Activated naive CD4-positive, alpha-beta T cell treated with anti-CD3 and anti-CD28 coated beads, Interleukin-2, amount 50 U/mL, for 24 hours (primary cell): ENCODE data around the gene ZNF180.
A peak's percentile ranks its signal among the peaks of the same experiment; 100 is the strongest.
"Not testable (repeated sequence)": the region's sequence is repeated elsewhere in the genome, so short reads cannot be mapped to it uniquely, and the experiment has no call there.

Source experiments
- H3K27ac Mint-ChIP-seq: one replicate; pipeline ENCODE4 v1.8.0; 2021; ENCODE audit warnings: mild to moderate bottlenecking, mixed read lengths
- H3K27me3 Mint-ChIP-seq: one replicate; pipeline ENCODE4 v1.8.0; 2021; ENCODE audit warnings: mixed read lengths
- H3K36me3 Mint-ChIP-seq: one replicate; pipeline ENCODE4 v1.8.0; 2021; ENCODE audit warnings: mixed read lengths
- H3K4me1 Mint-ChIP-seq: one replicate; pipeline ENCODE4 v1.8.0; 2021; ENCODE audit warnings: mixed read lengths
- H3K4me3 Mint-ChIP-seq: one replicate; pipeline ENCODE4 v1.8.0; 2021; ENCODE audit warnings: mild to moderate bottlenecking, mixed read lengths
- H3K9me3 Mint-ChIP-seq: one replicate; pipeline ENCODE4 v1.8.0; 2021; ENCODE audit warnings: mixed read lengths

ZNF180 gene

DNA sequence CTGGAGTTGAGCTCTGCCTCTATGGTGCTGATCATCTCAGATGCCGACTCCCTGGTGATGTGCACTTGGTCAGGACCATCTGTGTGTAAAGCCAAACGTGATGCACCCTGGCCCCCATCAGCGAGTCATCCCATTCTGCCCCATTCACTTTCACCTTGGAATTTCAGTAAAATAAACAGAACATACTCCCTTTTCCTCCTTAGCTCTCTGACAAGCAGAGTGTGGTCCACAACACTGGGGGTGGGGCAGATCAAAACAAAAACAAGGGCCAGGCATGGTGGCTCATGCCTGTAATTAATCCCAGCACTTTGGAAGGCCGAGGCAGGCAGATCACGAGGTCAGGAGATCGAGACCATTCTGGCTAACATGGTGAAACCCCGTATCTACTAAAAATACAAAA, 16.8 kb upstream of the ZNF180 start:
- peaks cover 9% of the 10 kb centered on the region for H3K9me3 Mint-ChIP-seq
- H3K27me3 Mint-ChIP-seq, result peaks cover 3% of the 10 kb centered on the region
- no peaks in the 10 kb centered on the region for H3K4me1 Mint-ChIP-seq
- H3K27ac Mint-ChIP-seq, result no peak overlapping the region
- no peaks in the 10 kb centered on the region for H3K36me3 Mint-ChIP-seq
- H3K4me3 Mint-ChIP-seq, result no peak overlapping the region

DNA sequence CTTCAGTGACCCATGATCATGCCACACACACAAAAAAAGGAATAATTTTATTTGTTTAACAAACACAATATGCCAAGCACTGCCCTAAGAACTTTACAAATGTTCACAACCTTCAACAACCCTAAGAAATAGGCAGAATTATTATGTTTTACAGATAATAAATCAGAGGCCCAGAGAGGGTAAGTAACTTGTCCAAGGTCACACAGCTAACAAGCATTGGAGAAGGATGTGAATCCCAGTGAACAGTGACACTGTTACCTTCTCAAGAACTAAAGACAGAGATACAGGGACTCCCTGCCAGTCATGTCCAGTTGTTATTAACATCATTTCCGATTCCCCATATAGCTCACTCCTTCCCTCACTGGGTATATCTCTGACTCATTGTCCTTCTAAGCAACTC, 15.6 kb upstream of the ZNF180 start:
- H3K4me3 Mint-ChIP-seq, result no peak overlapping the region
- no peak overlapping the region for H3K27ac Mint-ChIP-seq
- peaks cover 2% of the 10 kb centered on the region for H3K36me3 Mint-ChIP-seq
- H3K4me1 Mint-ChIP-seq, result no peaks in the 10 kb centered on the region
- peaks cover 14% of the 10 kb centered on the region for H3K9me3 Mint-ChIP-seq
- H3K27me3 Mint-ChIP-seq, result peaks cover 7% of the 10 kb centered on the region

DNA sequence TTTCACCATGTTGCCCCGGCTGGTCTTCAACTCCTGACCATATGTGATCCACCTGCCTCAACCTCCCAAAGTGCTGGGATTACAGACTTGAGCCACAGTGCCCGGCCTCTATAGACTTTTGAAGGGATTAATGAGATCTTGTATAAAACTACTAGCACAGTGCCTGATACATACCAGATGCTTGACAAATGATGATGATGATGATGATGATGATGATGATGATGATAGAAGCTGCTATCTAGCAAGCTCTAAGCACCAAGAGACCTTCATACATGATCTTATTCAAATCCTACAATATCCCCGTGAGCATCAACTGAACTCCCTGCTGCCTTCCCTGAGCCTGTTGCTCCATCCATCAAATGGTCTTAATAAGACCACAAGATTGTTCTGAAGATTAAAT, 14.7 kb upstream of the ZNF180 start:
- peaks cover 14% of the 10 kb centered on the region for H3K9me3 Mint-ChIP-seq
- H3K4me1 Mint-ChIP-seq, result no peaks in the 10 kb centered on the region
- H3K27me3 Mint-ChIP-seq, result peaks cover 11% of the 10 kb centered on the region
- peaks cover 6% of the 10 kb centered on the region for H3K36me3 Mint-ChIP-seq
- H3K4me3 Mint-ChIP-seq, result no peak overlapping the region
- no peak overlapping the region for H3K27ac Mint-ChIP-seq

DNA sequence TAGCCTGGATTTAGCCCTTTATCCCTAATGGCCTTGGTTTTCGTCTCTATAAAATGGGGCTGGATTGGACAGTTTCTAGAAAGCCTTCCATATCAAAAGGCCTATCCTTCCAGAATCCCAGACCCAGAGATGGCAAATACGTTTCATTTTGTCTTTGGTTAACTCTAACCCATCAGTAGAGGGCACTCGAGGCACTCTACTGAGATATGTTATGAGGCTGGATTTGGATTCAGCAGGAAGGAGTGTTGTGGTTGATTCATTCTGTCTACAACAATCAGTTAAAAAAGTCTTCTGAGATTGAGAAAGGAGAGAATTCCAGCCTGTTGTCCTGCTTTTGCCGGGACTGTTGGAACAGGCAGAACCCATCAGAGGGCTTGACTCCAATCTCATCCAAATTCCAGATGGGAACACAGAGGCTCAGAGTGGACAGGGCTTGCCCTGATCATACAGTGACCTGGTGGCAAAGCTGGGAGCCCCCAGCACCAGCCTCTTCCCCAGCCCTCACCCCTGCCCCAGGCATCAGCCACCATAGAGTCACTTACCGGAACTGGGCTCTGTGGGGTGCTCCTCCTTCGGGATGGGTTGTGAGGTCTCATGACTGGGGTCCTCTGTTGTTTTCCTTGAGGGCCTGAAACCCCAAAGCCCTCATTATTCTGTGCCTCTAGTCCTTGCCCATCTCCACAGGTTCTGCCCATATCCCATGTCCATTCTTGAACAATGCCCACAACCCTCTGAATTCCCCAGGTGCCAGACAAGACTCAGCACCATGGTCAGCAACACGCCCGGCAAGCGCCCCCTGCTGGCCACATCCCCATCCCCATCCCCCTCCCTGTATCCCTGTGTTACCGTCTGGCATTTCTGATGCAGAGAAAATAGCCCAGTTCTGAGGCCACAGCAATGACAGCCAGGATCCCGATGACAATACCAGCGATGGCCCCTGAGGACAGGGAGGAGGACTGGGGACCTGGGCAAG, 12.3 kb upstream of the ZNF180 start:
- H3K27me3 Mint-ChIP-seq, result peaks cover 23% of the 10 kb centered on the region
- H3K9me3 Mint-ChIP-seq, result peaks cover 29% of the 10 kb centered on the region
- H3K4me1 Mint-ChIP-seq, result no peaks in the 10 kb centered on the region
- H3K36me3 Mint-ChIP-seq, result peaks cover 12% of the 10 kb centered on the region
- H3K27ac Mint-ChIP-seq, result no peak overlapping the region
- no peak overlapping the region for H3K4me3 Mint-ChIP-seq

DNA sequence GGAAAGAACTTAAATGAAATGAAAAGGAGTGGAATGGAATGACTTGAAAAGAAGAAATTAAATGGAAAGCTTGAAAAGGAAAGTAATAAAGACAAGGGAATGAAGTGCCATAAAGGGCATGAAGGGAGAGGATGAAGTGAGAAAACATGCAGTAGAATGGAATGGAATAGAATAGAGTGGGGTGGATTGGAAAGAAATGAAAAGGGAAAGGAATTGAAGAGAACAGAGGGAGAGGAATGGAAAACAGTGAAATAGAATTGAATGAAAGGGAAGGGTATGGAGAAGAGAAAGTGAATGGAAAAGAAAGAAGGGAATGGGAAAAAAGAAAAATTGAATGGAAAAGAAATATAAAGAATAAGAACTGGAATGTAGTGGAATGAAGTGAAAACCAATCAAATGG, 9.2 kb upstream of the ZNF180 start:
- no peak overlapping the region for H3K4me3 Mint-ChIP-seq
- H3K36me3 Mint-ChIP-seq, result peaks cover 20% of the 10 kb centered on the region
- peaks cover 36% of the 10 kb centered on the region for H3K27me3 Mint-ChIP-seq
- H3K4me1 Mint-ChIP-seq, result no peaks in the 10 kb centered on the region
- peaks cover 30% of the 10 kb centered on the region for H3K9me3 Mint-ChIP-seq
- no peak overlapping the region for H3K27ac Mint-ChIP-seq

DNA sequence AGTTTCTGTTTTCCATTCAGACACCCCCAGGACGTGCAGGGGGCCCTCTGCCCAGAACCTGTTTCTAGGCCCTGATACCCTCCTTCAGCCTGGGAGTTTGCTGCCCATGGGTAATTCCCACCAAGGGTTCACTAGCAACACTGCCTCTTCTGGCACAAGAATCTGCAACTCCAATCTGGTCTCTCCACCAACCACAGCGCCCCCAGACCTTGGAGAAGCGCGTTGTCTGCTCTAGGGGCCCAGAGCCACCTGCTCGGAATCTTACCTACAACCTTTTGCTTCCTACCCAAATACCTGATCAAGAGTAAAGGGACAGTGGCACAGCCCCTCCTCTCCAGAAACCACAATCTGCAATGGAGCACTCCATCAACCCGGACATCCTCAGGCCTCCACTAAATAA, 763 bp downstream of the ZNF180 start:
- H3K4me1 Mint-ChIP-seq, result peaks cover 48% of the 10 kb centered on the region
- H3K4me3 Mint-ChIP-seq, result peak overlapping the region; percentile 96
- H3K27me3 Mint-ChIP-seq, result peaks cover 3% of the 10 kb centered on the region
- peak overlapping the region; percentile 77 for H3K27ac Mint-ChIP-seq
- H3K36me3 Mint-ChIP-seq, result peaks cover 51% of the 10 kb centered on the region
- peaks cover 37% of the 10 kb centered on the region for H3K9me3 Mint-ChIP-seq

DNA sequence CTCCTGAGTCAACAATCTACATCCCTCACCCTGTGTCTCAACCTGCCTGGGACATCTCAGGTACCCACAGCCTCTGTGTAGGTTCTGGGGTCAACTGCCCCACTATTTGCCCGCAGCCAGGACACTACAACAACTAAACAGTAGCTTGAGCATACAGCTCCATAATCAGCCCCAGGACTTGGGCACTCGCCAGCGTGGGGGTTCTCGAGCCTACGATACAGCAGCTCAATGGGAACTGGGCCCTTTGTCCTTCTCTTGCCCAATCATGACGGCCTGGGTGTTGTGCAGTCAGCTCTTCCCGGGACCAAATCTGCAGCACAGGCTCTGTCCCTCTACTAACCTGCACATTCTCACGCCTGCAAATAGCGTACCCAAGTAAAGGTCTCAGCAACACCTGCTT, 1.3 kb downstream of the ZNF180 start:
- peaks cover 48% of the 10 kb centered on the region for H3K4me1 Mint-ChIP-seq
- peak overlapping the region; percentile 96 for H3K4me3 Mint-ChIP-seq
- H3K36me3 Mint-ChIP-seq, result peaks cover 56% of the 10 kb centered on the region
- peaks cover 3% of the 10 kb centered on the region for H3K27me3 Mint-ChIP-seq
- H3K27ac Mint-ChIP-seq, result no peak overlapping the region
- H3K9me3 Mint-ChIP-seq, result peaks cover 33% of the 10 kb centered on the region

DNA sequence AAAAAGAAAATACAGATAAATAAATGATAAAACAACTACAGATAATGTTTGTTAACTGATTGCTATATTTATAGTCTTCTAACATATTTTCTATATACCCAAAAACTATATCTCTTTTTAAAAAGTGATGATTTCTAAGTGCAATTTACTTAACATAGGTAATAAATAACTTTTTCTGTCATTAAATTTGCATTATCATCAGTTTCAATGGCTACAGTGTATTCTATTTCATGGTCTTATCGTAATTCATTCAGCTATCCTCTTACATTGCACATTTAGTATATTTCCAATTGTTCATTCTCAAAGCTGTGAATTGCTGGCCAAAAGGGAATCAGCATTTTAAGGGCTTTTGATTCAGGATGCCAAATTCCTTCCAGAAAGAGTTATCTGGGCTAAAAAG, 3.6 kb downstream of the ZNF180 start:
- Mint-ChIP-seq H3K9me3 (peaks cover 28% of the 10 kb centered on the region), H3K4me3 (no peak overlapping the region), H3K27me3 (no peaks in the 10 kb centered on the region), H3K4me1 (peaks cover 47% of the 10 kb centered on the region), H3K27ac (no peak overlapping the region), H3K36me3 (peaks cover 71% of the 10 kb centered on the region)

DNA sequence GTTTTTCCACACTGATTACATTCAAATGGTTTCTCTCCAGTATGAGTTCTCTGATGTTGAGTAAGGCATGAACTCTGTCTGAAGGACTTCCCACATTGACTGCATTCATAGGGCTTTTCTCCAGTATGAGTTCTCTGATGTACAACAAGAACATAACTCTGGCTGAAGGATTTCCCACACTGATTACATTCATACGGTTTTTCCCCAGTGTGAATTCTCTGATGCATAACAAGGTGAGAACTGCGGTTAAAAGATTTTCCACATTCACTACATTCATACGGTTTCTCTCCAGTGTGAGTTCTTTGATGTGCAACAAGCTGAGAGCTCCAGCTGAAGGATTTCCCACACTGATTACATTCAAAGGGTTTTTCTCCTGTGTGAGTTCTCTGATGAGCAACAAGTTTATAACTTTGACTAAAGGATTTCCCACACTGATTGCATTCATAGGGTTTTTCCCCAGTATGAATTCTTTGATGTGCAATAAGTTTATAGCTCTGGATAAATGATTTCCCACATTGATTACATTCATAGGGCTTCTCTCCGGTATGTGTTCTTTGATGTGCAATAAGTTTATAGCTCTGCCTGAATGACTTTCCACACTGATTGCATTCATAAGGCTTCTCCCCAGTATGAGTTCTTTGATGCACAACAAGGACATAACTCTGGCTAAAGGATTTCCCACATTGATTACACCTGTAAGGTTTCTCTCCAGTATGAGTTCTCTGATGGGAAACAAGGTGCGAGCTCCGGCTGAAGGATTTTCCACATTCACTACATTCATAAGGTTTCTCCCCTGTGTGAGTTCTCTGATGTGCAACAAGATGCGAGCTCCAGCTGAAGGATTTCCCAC, 23.5 kb downstream of the ZNF180 start:
- H3K4me3 Mint-ChIP-seq, result no peak overlapping the region
- no peaks in the 10 kb centered on the region for H3K27me3 Mint-ChIP-seq
- peak overlapping the region; percentile 84 for H3K27ac Mint-ChIP-seq
- peaks cover 18% of the 10 kb centered on the region for H3K9me3 Mint-ChIP-seq
- peaks cover 76% of the 10 kb centered on the region for H3K36me3 Mint-ChIP-seq
- H3K4me1 Mint-ChIP-seq, result no peaks in the 10 kb centered on the region

DNA sequence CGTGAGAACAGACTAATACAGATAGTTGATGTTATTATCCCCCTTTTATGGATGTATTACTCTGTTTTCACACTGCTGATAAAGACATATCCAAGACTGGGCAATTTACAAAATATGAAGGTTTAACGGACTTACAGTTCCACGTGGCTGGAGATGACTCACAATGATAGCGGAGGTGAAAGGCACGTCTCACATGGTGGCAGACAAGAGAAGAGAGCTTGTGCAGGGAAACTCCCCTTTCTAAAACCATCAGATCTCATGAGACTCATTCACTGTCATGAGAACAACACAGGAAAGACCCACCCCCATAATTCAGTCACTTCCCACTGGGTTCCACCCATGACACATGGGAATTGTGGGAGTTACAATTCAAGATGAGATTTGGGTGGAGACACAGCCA, 31.6 kb downstream of the ZNF180 start:
- H3K4me3 Mint-ChIP-seq, H3K27me3 Mint-ChIP-seq, H3K4me1 Mint-ChIP-seq, H3K27ac Mint-ChIP-seq: not testable (repeated sequence)
- H3K9me3 Mint-ChIP-seq, result peaks cover 26% of the 10 kb centered on the region
- peaks cover 46% of the 10 kb centered on the region for H3K36me3 Mint-ChIP-seq

DNA sequence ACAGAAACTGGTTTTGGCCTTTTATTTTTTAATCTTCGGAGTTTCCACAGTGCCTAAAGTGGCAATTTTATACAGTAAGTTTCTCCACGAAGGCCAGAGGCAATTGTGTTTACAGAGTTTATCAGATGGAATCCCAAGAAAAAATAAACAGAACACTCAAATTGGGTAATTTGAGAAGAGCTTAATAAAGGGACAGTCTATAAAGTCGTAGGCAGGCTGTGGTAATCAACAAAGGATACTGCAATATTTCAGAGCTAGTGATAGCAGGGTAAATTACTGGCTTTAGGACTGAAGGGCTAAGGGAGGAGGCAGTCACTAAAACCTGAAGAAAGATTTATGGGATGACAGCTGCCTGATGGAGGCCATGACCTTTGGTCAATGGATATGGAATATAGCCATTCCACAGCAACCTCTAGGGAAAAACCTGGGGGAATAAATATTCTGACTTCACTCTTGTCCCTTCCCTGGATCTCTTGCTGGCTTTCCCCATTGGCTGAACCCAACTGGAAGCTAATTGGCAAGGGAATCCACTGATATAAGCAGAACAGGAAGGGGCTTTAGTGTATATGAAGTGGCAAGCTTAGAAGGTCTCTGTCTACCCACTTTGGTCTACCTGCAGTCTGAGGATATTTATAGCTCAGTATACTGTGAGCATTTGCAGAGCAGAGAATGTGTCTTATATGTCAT, 37.6 kb downstream of the ZNF180 start:
- H3K4me1 Mint-ChIP-seq, H3K27me3 Mint-ChIP-seq, H3K4me3 Mint-ChIP-seq, H3K27ac Mint-ChIP-seq: not testable (repeated sequence)
- peaks cover 43% of the 10 kb centered on the region for H3K9me3 Mint-ChIP-seq
- peaks cover 22% of the 10 kb centered on the region for H3K36me3 Mint-ChIP-seq

DNA sequence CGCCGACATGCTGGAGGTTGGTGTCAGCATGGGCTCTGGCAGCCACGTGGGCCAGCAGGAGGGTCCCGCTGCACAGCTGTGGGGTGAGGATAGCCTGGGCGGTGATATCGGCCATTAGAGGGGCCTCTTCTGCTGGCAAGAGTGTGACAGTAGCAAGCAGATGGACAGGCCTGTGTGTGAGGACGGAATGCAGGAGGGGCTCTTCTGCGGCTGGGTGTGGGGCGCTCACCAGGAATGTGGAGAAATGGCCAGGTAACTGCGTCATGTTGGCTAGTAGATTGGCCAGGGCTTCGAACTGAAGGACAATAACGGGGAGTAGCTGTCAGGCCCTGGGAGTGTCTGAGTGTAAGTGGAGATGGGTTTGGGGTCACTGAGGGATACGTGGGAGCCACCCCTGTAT, 44.3 kb downstream of the ZNF180 start:
- H3K27ac Mint-ChIP-seq, H3K4me3 Mint-ChIP-seq, H3K27me3 Mint-ChIP-seq, H3K4me1 Mint-ChIP-seq: not testable (repeated sequence)
- Mint-ChIP-seq H3K9me3 (peaks cover 44% of the 10 kb centered on the region), H3K36me3 (peaks cover 33% of the 10 kb centered on the region)

DNA sequence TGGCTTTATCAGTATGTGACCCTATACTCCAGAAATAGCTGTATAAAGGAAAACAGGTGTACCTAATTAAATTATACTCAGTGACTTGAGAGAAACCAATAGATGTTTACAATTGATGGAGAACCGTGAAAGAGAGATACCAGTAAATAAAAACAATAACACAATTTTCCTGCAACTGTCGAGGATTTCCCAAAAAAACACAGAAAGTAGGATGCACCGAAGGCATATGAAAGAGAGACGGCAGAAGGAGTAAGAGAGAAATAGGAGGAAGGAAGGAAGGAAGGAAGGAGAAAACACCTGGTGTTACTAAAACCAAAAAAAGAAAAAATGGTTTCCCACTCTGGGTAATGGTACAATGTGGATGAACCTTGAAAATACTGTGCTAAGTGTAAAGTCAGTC, 45.2 kb downstream of the ZNF180 start:
- Mint-ChIP-seq H3K27ac (no peak overlapping the region), H3K27me3 (peaks cover 4% of the 10 kb centered on the region), H3K4me3 (no peak overlapping the region), H3K4me1 (no peaks in the 10 kb centered on the region), H3K9me3 (peaks cover 48% of the 10 kb centered on the region), H3K36me3 (peaks cover 36% of the 10 kb centered on the region)

DNA sequence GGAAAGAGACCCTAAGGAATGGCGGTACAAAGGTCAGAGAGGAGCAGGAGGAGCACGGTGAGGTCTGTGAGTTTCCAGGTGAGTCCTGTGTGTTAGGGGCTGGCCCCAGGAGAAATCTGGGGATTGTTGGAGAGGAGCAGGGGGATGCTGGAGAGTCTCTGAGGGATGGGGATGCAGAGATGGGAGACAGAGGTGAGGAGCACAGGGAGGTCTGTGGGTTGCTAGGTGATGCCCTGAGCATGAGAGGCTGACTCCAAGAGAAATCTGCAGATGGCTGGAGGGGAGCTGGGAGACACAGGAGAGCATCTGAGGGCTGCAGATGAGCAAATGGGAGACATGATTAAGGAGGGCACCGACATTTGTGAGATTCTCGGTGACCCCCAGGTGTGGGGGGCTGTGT, 48.0 kb downstream of the ZNF180 start:
- Mint-ChIP-seq H3K9me3 (peaks cover 47% of the 10 kb centered on the region), H3K27me3 (peaks cover 6% of the 10 kb centered on the region), H3K27ac (no peak overlapping the region), H3K4me3 (no peak overlapping the region), H3K4me1 (peaks cover 11% of the 10 kb centered on the region), H3K36me3 (peaks cover 46% of the 10 kb centered on the region)

DNA sequence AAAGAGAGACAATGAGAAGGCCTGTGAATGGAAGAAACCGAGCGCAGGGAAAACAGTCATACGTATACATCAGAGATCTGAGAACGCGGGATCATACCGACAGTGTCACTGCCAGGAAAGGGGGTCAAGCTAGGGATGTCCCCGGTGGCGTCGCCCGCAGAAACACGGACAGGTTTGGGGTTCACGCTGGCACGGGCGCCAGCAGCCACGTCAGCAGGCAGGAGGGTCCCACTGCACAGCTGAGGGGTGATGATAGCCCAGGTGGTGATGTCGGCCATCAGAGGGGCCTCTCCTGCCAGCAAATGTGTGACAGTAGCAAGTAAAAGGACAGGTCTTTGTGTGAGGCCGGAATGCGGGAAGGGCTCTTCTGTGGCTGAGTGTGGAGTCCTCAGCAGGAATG, 48.6 kb downstream of the ZNF180 start:
- H3K9me3 Mint-ChIP-seq, result peaks cover 49% of the 10 kb centered on the region
- no peak overlapping the region for H3K4me3 Mint-ChIP-seq
- peaks cover 6% of the 10 kb centered on the region for H3K27me3 Mint-ChIP-seq
- H3K4me1 Mint-ChIP-seq, result peaks cover 11% of the 10 kb centered on the region
- peaks cover 47% of the 10 kb centered on the region for H3K36me3 Mint-ChIP-seq
- no peak overlapping the region for H3K27ac Mint-ChIP-seq
